Measurements from ENCODE around the gene COMT. TPM values are rescaled to one million over a fixed set of nuclear protein-coding genes. Genes with fewer than 3 reads are reported as not detected.
A peak's percentile ranks its signal among the peaks of the same experiment; 100 is the strongest.

Gene COMT
- polyA plus RNA-seq, 2 donors = 178 to 218 TPM

DNA sequence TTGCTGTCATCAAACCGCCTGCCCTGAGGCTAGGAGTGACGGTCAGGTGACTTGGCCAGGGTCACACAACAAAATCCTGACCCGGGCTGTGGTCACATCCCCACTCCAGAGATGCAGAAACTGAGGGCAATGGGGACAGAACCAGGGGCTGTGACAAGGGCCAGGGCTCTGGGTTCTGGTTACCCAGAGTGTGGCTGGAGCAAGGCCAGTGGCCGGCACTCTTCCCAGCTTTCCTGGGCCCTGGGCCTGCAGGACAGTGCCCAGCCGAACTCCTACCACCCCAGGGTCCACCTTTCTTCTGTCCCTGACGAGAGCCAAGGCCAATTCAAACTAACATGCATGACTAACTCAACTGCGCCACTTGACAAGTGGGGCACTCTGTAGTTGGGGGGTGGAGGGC, 39.2 kb downstream of the COMT start:
- H3K27ac ChIP-seq (ENCODE audit: low read depth in 2 of 2, low read length in 1 of 2) = no peak overlapping the region
- no peaks in the 10 kb centered on the region for H3K27me3 ChIP-seq (ENCODE audit: control insufficient read depth in 1 of 2, insufficient read depth in 2 of 2, low read length in 2 of 2)
- H3K36me3 ChIP-seq (ENCODE audit: control insufficient read depth in 2 of 2, insufficient read depth in 2 of 2, low read length in 1 of 2) = peaks cover 0 to 7% of the 10 kb centered on the region in 2 donors
- no peaks in the 10 kb centered on the region for H3K9me3 ChIP-seq (ENCODE audit: control insufficient read depth in 2 of 2, insufficient read depth in 1 of 2, low read depth in 1 of 2, low read length in 1 of 2)
- peaks cover 15 to 30% of the 10 kb centered on the region in 2 donors for H3K4me1 ChIP-seq (ENCODE audit: control insufficient read depth in 2 of 2, insufficient read depth in 2 of 2, low read length in 1 of 2)
- WGBS, 2 donors = 80 to 87% methylated on average over 7 of the region's 7 CpGs
- no peak overlapping the region for H3K4me3 ChIP-seq (ENCODE audit: low read depth in 1 of 2, low read length in 2 of 2)

DNA sequence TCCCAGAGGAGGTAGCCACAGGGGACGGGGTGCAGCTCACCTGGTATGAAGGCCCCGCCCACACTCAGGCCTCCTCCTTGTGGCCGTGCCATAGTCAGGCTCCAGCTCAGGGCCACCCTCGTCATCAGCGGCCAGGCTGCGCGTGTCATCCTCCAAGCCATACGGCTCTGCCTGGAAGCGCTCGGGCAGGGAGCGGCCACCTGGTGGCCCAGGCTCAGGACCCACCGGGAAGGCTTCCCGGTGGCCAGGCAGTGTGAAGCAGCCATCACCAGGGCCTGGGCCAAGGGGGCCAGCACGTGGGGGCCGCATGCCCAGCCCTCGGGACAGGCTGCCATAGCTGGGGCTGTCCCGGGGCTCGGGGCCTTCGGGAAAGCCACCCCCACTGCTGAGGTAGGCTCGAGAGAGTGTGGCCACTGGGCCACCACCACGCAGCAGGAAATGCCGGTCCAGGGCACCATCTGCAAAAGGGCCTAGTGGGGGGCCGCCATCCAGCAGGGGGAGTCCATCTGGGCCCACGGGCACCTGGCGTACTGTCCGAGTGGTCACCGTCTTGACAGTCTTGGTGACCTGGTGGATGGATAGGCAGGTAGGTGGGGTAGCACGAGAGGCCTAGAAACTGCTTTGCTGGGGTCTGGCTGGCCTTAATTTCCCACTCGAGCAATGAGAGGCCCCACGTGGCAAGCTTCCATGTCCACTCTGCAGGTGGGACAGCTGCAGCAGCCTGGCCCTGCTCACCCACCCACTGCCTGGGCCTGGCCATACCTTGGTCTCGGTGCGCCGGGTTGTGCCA, 39.8 kb downstream of the COMT start:
- H3K4me3 ChIP-seq (ENCODE audit: low read depth in 1 of 2, low read length in 2 of 2) = no peak overlapping the region
- H3K36me3 ChIP-seq (ENCODE audit: control insufficient read depth in 2 of 2, insufficient read depth in 2 of 2, low read length in 1 of 2) = peaks cover 0 to 7% of the 10 kb centered on the region in 2 donors
- H3K27me3 ChIP-seq (ENCODE audit: control insufficient read depth in 1 of 2, insufficient read depth in 2 of 2, low read length in 2 of 2) = no peaks in the 10 kb centered on the region
- H3K9me3 ChIP-seq (ENCODE audit: control insufficient read depth in 2 of 2, insufficient read depth in 1 of 2, low read depth in 1 of 2, low read length in 1 of 2) = no peaks in the 10 kb centered on the region
- peaks cover 15 to 36% of the 10 kb centered on the region in 2 donors for H3K4me1 ChIP-seq (ENCODE audit: control insufficient read depth in 2 of 2, insufficient read depth in 2 of 2, low read length in 1 of 2)
- WGBS, 2 donors = 90 to 92% methylated on average over 33 of the region's 33 CpGs
- H3K27ac ChIP-seq (ENCODE audit: low read depth in 2 of 2, low read length in 1 of 2) = no peak overlapping the region

DNA sequence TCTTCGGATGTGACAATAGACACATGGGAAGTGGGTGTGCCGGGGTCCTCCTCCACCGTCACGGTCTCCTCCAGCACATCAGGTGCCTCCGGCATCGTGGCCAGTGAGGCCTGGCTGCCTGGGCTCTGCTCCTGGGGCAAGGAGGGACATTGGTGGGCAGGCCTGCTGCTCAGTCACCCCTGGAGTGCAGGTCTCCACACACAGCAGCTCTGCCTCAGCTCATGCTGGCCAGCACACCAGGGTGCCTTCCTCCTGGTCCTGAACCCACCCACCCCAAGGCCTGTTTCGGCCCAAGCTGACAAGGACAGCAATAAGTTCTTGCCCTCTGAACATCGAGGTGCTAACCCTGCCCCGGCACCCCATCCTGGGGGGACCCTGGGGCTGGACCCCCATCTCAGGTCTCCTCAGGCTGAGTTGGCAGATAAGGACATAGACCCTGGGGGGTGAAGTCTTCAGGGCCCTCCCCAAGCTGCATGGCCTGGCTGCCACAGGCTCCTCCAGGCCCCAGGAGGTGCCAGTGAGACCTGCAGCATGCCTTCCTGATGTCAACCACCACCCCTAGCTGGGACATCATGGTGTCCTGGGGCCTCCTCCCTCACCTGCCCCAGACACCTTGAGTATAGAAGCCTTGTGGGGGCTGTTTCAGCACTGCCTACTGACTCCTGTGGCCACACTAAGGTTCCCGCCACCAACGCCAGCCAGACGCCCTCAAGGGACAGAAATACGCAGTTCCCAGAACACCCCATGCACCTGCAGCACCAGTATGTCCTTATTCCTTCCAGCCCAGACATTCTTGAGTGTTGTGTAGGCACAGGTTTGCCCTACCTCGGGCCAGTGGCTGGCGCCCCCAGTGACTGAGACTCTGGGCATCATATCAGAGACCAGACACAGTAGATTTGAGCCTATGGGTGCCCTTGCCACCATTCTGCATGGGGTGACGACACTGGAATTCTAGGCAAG, 40.7 kb downstream of the COMT start:
- H3K36me3 ChIP-seq (ENCODE audit: control insufficient read depth in 2 of 2, insufficient read depth in 2 of 2, low read length in 1 of 2) = peaks cover 0 to 7% of the 10 kb centered on the region in 2 donors
- no peaks in the 10 kb centered on the region for H3K9me3 ChIP-seq (ENCODE audit: control insufficient read depth in 2 of 2, insufficient read depth in 1 of 2, low read depth in 1 of 2, low read length in 1 of 2)
- 92 to 93% methylated on average over 16 of the region's 16 CpGs for WGBS, 2 donors
- H3K27ac ChIP-seq (ENCODE audit: low read depth in 2 of 2, low read length in 1 of 2) = no peak overlapping the region
- no peaks in the 10 kb centered on the region for H3K27me3 ChIP-seq (ENCODE audit: control insufficient read depth in 1 of 2, insufficient read depth in 2 of 2, low read length in 2 of 2)
- H3K4me3 ChIP-seq (ENCODE audit: low read depth in 1 of 2, low read length in 2 of 2) = no peak overlapping the region
- peaks cover 20 to 38% of the 10 kb centered on the region in 2 donors for H3K4me1 ChIP-seq (ENCODE audit: control insufficient read depth in 2 of 2, insufficient read depth in 2 of 2, low read length in 1 of 2)

DNA sequence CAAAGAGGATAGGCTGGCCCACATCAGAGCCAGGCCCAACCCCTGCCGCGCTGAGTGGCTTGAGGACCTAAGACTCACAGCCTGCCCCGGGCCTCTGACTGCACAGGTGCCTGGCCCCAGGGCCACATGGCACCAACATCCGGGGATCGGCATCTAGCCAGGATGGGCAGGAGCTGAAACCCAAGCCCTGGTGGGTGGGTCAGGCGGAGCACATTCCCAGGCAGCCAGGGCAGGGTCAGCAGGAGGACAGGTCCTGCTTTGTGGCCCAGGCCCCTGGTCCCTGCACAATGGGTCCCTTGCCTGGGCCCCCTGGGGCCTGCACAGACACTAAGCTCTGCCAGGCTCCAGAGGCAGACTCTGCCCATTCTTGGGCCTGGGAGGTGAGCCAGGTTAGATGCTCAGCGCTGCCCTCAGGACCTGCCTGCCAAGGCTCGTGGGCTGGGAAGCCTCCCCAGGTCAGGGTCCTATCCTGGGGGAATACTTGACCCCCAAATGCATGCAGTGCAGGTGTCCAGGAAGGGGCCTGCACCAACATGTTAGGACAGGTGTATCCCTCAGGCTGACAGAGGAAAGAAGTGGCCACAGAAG, 41.5 kb downstream of the COMT start:
- H3K9me3 ChIP-seq (ENCODE audit: control insufficient read depth in 2 of 2, insufficient read depth in 1 of 2, low read depth in 1 of 2, low read length in 1 of 2) = no peaks in the 10 kb centered on the region
- H3K27me3 ChIP-seq (ENCODE audit: control insufficient read depth in 1 of 2, insufficient read depth in 2 of 2, low read length in 2 of 2) = no peaks in the 10 kb centered on the region
- 56 to 73% methylated on average over 8 of the region's 8 CpGs for WGBS, 2 donors
- no peak overlapping the region for H3K4me3 ChIP-seq (ENCODE audit: low read depth in 1 of 2, low read length in 2 of 2)
- H3K27ac ChIP-seq (ENCODE audit: low read depth in 2 of 2, low read length in 1 of 2) = peak overlapping the region in 1 of 2 donors; percentile 13
- peaks cover 0 to 7% of the 10 kb centered on the region in 2 donors for H3K36me3 ChIP-seq (ENCODE audit: control insufficient read depth in 2 of 2, insufficient read depth in 2 of 2, low read length in 1 of 2)
- H3K4me1 ChIP-seq (ENCODE audit: control insufficient read depth in 2 of 2, insufficient read depth in 2 of 2, low read length in 1 of 2) = peaks cover 12 to 36% of the 10 kb centered on the region in 2 donors

DNA sequence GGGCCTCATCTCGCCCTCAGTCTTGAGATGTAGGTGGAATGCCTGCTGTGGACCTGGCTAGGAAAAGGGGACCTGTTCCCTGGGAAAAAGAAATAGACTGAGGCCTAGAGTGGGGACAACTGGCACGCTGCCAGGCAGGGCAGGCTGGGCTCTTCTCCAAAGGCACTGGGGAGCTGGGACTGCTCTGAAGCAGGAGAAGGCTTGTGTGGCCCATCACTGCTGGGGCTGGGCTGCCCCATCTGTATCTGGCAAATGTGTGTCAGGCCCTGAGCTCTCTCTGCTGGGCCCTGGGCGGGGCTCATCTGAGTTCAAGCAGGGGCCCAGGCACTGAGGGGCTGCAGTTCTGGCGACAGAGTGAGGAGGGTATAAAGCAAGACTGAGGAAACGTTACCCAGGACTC, 42.2 kb downstream of the COMT start:
- peaks cover 0 to 3% of the 10 kb centered on the region in 2 donors for H3K36me3 ChIP-seq (ENCODE audit: control insufficient read depth in 2 of 2, insufficient read depth in 2 of 2, low read length in 1 of 2)
- H3K4me1 ChIP-seq (ENCODE audit: control insufficient read depth in 2 of 2, insufficient read depth in 2 of 2, low read length in 1 of 2) = peaks cover 12 to 39% of the 10 kb centered on the region in 2 donors
- no peaks in the 10 kb centered on the region for H3K27me3 ChIP-seq (ENCODE audit: control insufficient read depth in 1 of 2, insufficient read depth in 2 of 2, low read length in 2 of 2)
- no peak overlapping the region for H3K4me3 ChIP-seq (ENCODE audit: low read depth in 1 of 2, low read length in 2 of 2)
- H3K27ac ChIP-seq (ENCODE audit: low read depth in 2 of 2, low read length in 1 of 2) = peak overlapping the region in 1 of 2 donors; percentile 7
- H3K9me3 ChIP-seq (ENCODE audit: control insufficient read depth in 2 of 2, insufficient read depth in 1 of 2, low read depth in 1 of 2, low read length in 1 of 2) = no peaks in the 10 kb centered on the region
- 64 to 71% methylated on average over 5 of the region's 5 CpGs for WGBS, 2 donors

DNA sequence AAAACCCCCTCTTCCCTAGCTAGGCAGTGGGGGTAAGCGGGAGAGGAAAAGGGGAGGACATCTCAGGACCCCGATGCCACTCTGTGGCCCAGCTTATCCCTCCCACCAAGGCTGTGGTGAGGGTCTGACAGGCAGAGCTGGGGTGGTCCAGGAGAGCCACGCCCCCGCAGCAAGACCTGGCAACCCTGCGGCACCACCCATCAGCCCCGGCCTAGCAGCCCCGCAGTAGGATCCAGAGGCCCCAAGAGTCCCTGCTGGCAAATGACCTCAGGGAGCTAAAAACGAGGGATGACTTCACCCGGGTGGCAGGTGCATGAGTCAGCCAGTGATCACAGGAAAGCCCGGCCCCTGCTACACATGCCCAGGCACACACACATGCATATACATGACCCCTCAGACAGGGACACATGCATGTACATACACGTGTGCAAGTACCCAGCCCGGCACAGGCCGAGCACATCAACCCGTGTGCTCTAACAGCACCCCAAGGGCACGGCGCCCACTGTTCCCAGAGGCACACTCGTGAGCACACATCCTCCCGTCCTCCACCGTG, 42.7 kb downstream of the COMT start:
- Histone ChIP-seq H3K36me3 (ENCODE audit: control insufficient read depth in 2 of 2, insufficient read depth in 2 of 2, low read length in 1 of 2) (peaks cover 0 to 3% of the 10 kb centered on the region in 2 donors), H3K4me3 (ENCODE audit: low read depth in 1 of 2, low read length in 2 of 2) (no peak overlapping the region), H3K27ac (ENCODE audit: low read depth in 2 of 2, low read length in 1 of 2) (peak overlapping the region in 1 of 2 donors; percentile 36), H3K9me3 (ENCODE audit: control insufficient read depth in 2 of 2, insufficient read depth in 1 of 2, low read depth in 1 of 2, low read length in 1 of 2) (no peaks in the 10 kb centered on the region), H3K4me1 (ENCODE audit: control insufficient read depth in 2 of 2, insufficient read depth in 2 of 2, low read length in 1 of 2) (peaks cover 12 to 39% of the 10 kb centered on the region in 2 donors), H3K27me3 (ENCODE audit: control insufficient read depth in 1 of 2, insufficient read depth in 2 of 2, low read length in 2 of 2) (no peaks in the 10 kb centered on the region)
- WGBS, 2 donors = 50 to 64% methylated on average over 19 of the region's 19 CpGs

DNA sequence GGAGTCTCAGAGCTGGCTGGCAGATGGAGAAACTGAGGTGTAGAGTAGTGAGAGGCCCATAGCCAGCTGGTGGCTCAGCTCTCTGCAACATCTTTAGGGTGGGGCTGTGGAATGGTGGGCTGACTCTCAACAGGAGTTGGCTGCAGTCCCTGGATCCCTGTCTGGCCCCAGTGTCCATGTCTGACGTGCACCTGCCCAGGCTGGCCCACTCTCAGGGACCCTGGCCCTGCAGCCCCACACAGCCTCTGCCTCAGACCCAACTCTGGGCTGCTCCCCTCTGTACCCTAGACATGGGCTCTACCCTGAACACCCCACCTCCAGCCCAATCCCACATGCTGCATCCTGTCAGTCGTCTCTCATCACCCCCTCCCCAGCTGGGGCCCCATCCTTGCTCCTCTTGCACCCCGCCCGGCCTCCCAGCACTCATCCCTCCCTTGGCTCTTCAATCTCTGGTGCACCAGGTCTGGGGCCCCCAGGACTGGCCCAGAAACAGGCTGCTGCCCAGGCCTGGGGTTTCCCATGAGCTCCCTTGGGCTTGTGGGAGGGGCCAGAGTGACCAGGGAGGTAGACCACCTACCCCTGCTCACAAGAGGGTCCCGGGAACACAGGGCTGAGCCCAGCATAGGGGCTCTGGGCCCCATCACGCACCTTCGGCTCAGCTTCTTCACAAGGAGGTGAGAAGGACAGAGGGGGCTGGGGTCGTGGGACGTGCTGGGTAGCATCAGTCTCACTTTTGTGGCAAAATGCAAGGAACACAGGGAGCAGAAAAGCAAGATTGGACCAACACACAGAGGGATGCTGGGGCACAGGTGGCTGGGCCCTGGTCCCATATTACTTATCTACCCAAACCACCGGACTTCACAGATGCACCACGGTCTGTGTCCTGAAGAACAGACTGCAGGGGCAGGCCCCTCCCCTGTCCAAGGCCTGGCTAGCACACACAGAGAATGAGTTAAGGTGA, 43.6 kb downstream of the COMT start:
- Histone ChIP-seq H3K27ac (ENCODE audit: low read depth in 2 of 2, low read length in 1 of 2) (no peak overlapping the region), H3K9me3 (ENCODE audit: control insufficient read depth in 2 of 2, insufficient read depth in 1 of 2, low read depth in 1 of 2, low read length in 1 of 2) (no peaks in the 10 kb centered on the region), H3K4me1 (ENCODE audit: control insufficient read depth in 2 of 2, insufficient read depth in 2 of 2, low read length in 1 of 2) (peaks cover 12 to 39% of the 10 kb centered on the region in 2 donors), H3K4me3 (ENCODE audit: low read depth in 1 of 2, low read length in 2 of 2) (no peak overlapping the region), H3K36me3 (ENCODE audit: control insufficient read depth in 2 of 2, insufficient read depth in 2 of 2, low read length in 1 of 2) (peaks cover 0 to under 1% of the 10 kb centered on the region in 2 donors), H3K27me3 (ENCODE audit: control insufficient read depth in 1 of 2, insufficient read depth in 2 of 2, low read length in 2 of 2) (no peaks in the 10 kb centered on the region)
- 80 to 85% methylated on average over 11 of the region's 11 CpGs for WGBS, 2 donors

DNA sequence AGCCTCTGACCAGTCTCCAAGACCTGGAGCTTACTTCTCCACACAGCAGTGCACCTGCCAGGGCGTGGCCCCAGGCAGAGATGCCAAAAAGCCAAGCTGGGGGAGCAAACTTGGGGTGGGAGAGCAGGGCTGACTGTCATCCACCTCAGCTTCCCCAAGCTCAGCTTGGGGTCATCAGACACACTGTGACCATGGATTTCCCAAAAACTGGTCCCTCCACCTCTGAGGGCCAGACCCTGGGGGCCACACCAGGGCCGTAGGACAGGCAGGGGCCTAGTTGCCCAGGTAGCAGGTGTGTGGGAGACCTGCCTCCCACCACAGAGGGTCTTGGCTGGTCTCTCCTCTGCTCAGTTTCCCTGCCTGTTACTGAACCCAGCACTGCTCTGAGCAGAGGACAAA, 44.4 kb downstream of the COMT start:
- no peaks in the 10 kb centered on the region for H3K9me3 ChIP-seq (ENCODE audit: control insufficient read depth in 2 of 2, insufficient read depth in 1 of 2, low read depth in 1 of 2, low read length in 1 of 2)
- H3K27ac ChIP-seq (ENCODE audit: low read depth in 2 of 2, low read length in 1 of 2) = no peak overlapping the region
- H3K36me3 ChIP-seq (ENCODE audit: control insufficient read depth in 2 of 2, insufficient read depth in 2 of 2, low read length in 1 of 2) = no peaks in the 10 kb centered on the region
- no peaks in the 10 kb centered on the region for H3K27me3 ChIP-seq (ENCODE audit: control insufficient read depth in 1 of 2, insufficient read depth in 2 of 2, low read length in 2 of 2)
- peak overlapping the region in 1 of 2 donors; percentile 52 for H3K4me3 ChIP-seq (ENCODE audit: low read depth in 1 of 2, low read length in 2 of 2)
- 38 to 50% methylated on average over 2 of the region's 2 CpGs for WGBS, 2 donors
- peaks cover 12 to 40% of the 10 kb centered on the region in 2 donors for H3K4me1 ChIP-seq (ENCODE audit: control insufficient read depth in 2 of 2, insufficient read depth in 2 of 2, low read length in 1 of 2)
